ENCODE results near the gene ZFP82.

DNA sequence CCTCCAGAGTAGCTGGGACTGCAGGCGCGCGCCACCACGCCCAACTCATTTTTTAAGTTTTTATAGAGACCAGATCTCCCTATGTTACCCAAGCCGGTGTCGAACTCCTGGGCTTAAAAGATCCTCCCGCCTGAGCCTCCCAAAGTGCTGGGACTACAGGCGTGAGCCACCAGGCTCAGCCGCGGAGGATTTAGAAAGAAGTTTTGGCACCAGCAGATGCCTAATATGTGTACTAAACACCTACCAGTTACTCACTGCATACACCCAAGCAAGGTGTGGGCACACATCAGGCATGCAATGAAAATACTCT lies 39.0 kb downstream of the ZFP82 start:
- TF ChIP-seq CTCF (IDR thresholded peaks at IDR 0.05 in 8 of 11, conservative IDR thresholded peaks at IDR 0.05 in 3 of 11) (no peak), POLR2A (IDR thresholded peaks at IDR 0.05) (no peak)

All from spleen (tissue), 7 donors.